Stimulated activated CD4-positive, alpha-beta T cell treated with anti-CD3 and anti-CD28 coated beads, Interleukin-2, amount 100 ng/mL, for 48 hours (primary cell): ENCODE measurements around the gene ACRBP.
A peak's percentile ranks its signal among the peaks of the same experiment; 100 is the strongest.
"Not testable (repeated sequence)": the region's sequence is repeated elsewhere in the genome, so short reads cannot be mapped to it uniquely, and the experiment has no call there.

Source experiments
- DNase-seq, 2 donors: peaks; one replicate each; pipeline ENCODE4 v3.0.0-alpha.2; 2020

ACRBP gene

GRCh38 chr12:6614513-6615172 lies 32.6 kb downstream of the ACRBP start:
- DNase-seq, result no peak

- DNase-seq, result no peak
Measured at GRCh38 chr12:6613776-6614512, 33.3 kb downstream of the ACRBP start.

DNA sequence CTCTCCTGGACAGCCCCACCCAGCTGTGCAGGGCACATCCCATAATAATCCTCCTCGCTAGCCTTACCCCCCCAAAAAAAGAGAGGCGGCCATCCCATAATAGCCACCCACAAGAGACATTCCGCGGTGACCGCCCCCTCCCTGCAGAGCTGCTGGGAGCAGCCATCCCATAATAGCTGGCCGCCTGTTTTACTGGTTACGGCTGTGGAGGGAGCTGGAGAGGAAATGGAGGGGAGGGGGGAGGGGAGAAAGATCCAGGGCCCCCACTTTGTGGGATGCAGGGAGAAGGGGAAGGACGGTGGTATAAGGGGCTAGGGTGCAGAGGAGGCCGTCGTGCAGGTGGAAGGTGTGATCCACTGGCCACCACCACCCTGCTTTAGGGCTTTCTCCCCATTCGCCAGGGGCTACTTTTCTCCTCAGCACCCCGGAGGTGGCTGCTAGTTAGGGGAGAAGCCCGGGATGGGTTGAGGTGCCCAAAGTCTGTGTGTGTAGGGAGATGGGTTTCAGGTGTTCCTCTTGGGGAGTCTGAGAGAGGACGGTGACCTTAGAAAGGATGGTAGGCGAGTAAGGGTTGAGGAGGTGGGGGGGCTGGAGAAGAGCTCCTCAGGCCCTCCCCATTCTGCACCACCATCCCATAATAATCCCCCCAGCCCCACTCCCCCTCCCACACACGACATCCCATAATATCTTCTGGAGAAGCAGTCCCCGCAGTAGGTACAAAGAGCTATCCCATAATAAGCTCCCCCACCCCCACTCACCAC lies 34.0 kb downstream of the ACRBP start:
- no peak for DNase-seq

- DNase-seq, result no peak
Measured at GRCh38 chr12:6612652-6613014, 34.6 kb downstream of the ACRBP start.

- no peak for DNase-seq
Measured at GRCh38 chr12:6612247-6612646, 35.0 kb downstream of the ACRBP start.

GRCh38 chr12:6608592-6609281 lies 38.5 kb downstream of the ACRBP start:
- no peak for DNase-seq

DNA sequence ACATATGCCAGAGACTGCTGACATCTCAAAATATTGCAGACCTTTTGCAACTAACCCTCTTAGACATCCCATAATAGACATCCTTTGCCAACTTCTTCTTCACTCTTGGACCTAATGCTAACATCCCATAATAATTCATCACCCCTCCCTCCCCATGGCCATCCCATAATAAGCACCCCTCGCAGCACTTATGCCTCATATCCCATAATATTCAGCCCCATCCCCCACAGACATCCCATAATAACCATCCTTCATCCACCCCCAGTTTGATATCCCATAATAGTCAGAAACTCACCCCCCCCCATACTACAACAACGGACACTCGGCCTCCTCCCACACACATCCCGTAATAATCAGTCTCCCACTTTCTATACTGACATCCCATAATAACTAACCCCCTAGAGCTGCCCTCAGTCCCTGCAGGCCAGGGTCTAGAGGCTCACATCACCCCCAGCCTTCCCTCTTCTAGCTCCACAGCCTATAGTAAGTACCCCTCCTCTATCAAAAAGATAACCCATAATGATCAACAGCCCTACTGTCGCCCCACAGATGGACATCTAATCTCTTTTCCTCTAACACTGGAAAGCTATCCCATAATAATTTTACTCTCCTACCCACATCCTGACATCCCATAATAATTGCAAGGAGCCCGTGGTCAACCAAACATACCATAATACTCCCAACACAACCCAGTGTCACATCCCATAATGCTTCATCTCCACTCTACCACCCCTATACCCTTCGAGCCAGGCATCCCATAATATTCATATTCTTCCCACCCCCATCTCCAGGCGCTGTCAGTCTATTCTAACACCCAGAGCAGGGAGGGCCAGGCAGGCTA lies 39.3 kb downstream of the ACRBP start:
- DNase-seq, result peak in 1 of 2 donors; percentile 51

DNA sequence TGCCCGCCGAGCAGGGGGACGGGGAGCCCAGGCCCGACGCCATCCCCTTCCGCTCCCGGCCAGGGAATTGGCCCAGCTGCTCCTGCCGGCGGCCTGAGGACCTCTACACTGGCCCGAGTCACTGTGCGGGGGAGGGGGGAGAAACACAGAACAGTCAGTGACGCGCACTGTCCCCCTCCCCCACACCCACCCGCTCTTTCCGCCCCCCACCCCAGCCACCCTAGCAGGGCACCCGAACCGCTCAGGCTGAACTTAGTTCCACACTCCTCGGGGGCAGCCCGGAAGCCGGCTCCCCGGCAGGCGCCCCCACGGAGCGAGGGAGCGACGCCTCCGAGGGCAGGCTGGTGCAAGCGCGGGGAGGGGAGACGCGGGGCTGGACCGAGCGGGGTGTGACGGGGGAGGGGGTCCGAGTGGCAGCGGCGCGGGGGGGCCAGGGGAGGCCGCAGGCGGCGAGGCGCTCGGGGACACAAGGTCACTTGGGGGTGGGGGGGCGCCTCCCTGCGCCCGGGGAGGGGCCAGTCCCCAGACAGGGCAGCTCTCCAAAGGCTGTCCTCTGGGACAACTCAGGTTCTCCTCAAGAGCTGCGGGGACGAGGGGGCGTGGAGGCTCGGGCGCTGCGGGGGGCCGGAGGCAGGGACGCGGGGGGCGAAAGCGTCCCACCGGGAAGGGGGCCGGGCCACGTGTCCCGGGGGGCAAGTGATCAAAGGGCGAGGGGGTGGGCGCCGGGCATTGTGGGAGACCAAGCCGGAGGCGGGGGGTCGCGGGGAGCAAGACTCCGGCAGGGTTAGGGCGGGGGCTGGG lies 40.7 kb downstream of the ACRBP start:
- DNase-seq, result no peak

DNA sequence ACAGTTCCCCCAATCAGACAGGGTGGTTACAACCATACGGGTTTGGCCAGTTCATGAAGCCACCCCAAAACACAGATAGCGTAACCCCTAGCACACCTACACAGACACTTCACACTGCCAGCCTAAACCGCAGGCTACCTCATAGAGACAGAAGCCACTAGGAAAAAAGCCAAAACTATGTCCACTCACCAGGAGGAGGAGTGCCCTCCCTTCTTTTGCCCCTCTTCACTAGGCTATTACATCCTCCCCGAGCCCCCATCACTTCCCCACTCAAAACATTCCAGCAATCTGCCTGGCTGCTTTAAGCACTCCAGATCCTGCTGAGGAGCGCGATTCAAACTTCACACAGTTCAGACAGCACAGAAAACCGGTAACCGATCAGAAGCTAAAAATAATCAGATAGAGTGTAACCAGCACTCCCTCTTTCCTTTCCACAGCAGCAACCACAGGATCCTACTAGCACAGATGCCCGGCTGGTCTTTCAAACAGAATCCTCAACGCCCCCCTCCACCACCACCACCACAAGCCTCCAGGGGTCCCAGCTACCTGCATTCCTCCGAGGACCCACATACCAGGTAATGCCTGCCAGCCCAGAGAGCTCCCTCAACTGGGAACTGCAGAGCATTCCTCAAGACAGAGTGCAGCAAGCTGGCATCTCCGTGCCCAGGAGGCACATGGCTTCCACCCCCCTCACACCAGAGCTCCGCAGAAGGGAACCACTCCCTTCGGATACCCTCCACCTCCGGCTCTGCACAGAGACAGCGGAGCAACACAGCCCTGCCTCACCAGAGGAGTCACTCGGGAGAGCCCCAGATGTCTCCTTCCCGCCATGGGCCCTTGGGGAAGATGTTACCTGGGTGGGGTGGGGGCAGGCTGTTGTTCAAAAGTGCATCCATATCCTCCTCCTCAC lies 41.6 kb downstream of the ACRBP start:
- DNase-seq, result no peak

DNA sequence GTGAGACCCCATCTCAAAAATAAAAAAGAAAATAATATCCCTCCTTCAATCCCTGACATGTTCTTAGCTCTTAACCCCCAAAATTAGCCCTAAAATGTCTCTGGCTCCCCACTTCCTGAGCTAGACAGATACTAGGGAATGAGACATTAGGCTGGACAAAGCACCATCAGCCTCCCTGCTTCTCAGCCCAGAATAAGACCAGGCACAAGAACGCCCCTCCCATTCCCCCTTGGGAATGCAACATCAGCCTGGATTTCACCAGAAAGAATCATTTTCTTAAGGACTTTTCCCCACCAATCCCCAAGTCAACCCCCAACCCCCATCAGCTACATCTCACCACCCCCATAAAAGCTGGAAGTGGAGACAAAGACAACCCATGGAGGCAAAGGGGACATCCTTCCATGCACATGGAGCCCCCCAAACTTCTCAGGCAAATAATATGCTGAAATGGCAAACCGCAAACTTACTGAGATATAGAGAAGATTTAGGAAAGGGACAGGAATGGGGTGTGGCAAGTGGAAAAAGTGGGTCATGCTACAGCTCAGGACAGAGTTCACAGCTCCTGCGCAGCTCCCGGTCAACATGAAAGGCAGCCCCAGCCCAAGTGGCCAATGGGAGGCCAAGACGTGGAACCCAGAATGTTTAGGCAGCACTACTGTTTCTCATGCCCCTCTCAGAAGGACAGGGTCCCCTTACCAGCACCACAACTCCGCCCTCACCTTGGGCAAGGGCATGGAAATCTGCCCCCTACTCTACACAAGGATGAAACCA lies 42.8 kb downstream of the ACRBP start:
- no peak for DNase-seq

GRCh38 chr12:6603095-6603567 lies 44.1 kb downstream of the ACRBP start:
- DNase-seq, result no peak

- DNase-seq, result no peak
Measured at GRCh38 chr12:6602526-6602925, 44.7 kb downstream of the ACRBP start.

- not testable (repeated sequence) for DNase-seq
Measured at GRCh38 chr12:6595673-6596072, 51.6 kb downstream of the ACRBP start.

- no peak for DNase-seq
Measured at GRCh38 chr12:6592087-6592486, 55.1 kb downstream of the ACRBP start.
